Kidney (tissue), 14 donors: Measurements from ENCODE around the gene ICE2. TPM values are rescaled to one million over a fixed set of nuclear protein-coding genes. Genes with fewer than 3 reads are reported as not detected.

Source experiments
- DNase-seq, 5 donors: peaks; one replicate each; pipeline ENCODE4 v3.0.0-alpha.2; 2013 to 2020
- FAIRE-seq: peaks from 2 replicates; lab custom pipeline; 2012; peaks lifted over from hg19 to GRCh38; lab: Jason Lieb, UNC
- H3K27ac ChIP-seq, 2 donors: one replicate each; pipeline ENCODE4 v1.7.0; 2013; ENCODE audit warnings: low read depth in 2 of 2, low read length in 2 of 2, inconsistent platforms in 1 of 2
- H3K27me3 ChIP-seq: one replicate; pipeline ENCODE4 v1.7.1; 2013; ENCODE audit warnings: low read length, inconsistent platforms; ENCODE audit not compliant: control insufficient read depth, insufficient read depth
- H3K36me3 ChIP-seq, 3 donors: one replicate each; pipeline versions ENCODE4 v1.7.0 to v1.7.1; 2013; ENCODE audit warnings: low read length in 3 of 3, control low read depth in 1 of 3, inconsistent platforms in 1 of 3; ENCODE audit not compliant: insufficient read depth in 3 of 3, control insufficient read depth in 2 of 3
- H3K4me1 ChIP-seq, 3 donors: one replicate each; pipeline versions ENCODE4 v1.7.0 to v1.7.1; 2013; ENCODE audit warnings: low read length in 3 of 3, inconsistent platforms in 1 of 3, low read depth in 1 of 3; ENCODE audit not compliant: control insufficient read depth in 2 of 3, insufficient read depth in 2 of 3
- H3K4me3 ChIP-seq, 3 donors: one replicate each; pipeline versions ENCODE4 v1.7.0 to v1.8.1; 2013; ENCODE audit warnings: low read length in 3 of 3, control low read depth in 1 of 3, inconsistent platforms in 1 of 3
- H3K9ac ChIP-seq, 3 donors: one replicate each; pipeline versions ENCODE4 v1.7.0 to v1.7.1; 2013; ENCODE audit warnings: low read length in 3 of 3, control low read depth in 1 of 3, inconsistent platforms in 1 of 3
- H3K9me3 ChIP-seq, 3 donors: one replicate each; pipeline versions ENCODE4 v1.7.0 to v1.7.1; 2013; ENCODE audit warnings: low read length in 3 of 3, control low read depth in 1 of 3, inconsistent platforms in 1 of 3; ENCODE audit not compliant: control insufficient read depth in 2 of 3, insufficient read depth in 1 of 3
- intact Hi-C: fragments of 100-400 bp; cut with DNase I; formaldehyde crosslinking; loops from one replicate; pipeline ENCODE4 v1.11.1; 2022
- polyA plus RNA-seq: library from polyadenylated mRNA; stranded (reverse); fragments of 350-450 nt; fragmentation: Illumina TruSeq; extraction: RNeasy Lipid Tissue Mini Kit (QIAGEN cat#74804); gene quantifications from one replicate; pipeline ENCODE4 v1.2.3, GENCODE V29; 2014; ENCODE audit warnings: low read depth, low replicate concordance; ENCODE audit not compliant: insufficient read depth
- total RNA-seq: library from RNA; stranded (reverse); fragmentation: NEBNext Ultra II Directional; extraction: Animal tissue kit (Norgen Biotek cat#: 25700); gene quantifications from one replicate; pipeline ENCODE4 v1.2.1, GENCODE V29; 2021
- TF ChIP-seq, protein P1 (sequence below): IDR thresholded peaks from 3 replicates; pipeline ENCODE4 v1.5.1; 2012; ENCODE audit warnings: mild to moderate bottlenecking, moderate library complexity, borderline replicate concordance; ENCODE audit not compliant: insufficient read depth; ENCODE audit errors: extremely low read depth
- donor health status: control.
- donor health status: control.
- donor health status: control.
- donor health status: control.
- donor health status: control.
- donor health status: DM: yes; HTN: yes; CAD: no.
- donor health status: Normal renal cell carcinoma (clear cell type).

Gene ICE2
- total and polyA plus RNA-seq, 2 donors from 2014 or later = 16.4 to 61.4 TPM

GRCh38 chr15:60476713-60477112 lies 2.2 kb downstream of the ICE2 start:
- no peak for DNase-seq
- TF ChIP-seq, protein P1, sequence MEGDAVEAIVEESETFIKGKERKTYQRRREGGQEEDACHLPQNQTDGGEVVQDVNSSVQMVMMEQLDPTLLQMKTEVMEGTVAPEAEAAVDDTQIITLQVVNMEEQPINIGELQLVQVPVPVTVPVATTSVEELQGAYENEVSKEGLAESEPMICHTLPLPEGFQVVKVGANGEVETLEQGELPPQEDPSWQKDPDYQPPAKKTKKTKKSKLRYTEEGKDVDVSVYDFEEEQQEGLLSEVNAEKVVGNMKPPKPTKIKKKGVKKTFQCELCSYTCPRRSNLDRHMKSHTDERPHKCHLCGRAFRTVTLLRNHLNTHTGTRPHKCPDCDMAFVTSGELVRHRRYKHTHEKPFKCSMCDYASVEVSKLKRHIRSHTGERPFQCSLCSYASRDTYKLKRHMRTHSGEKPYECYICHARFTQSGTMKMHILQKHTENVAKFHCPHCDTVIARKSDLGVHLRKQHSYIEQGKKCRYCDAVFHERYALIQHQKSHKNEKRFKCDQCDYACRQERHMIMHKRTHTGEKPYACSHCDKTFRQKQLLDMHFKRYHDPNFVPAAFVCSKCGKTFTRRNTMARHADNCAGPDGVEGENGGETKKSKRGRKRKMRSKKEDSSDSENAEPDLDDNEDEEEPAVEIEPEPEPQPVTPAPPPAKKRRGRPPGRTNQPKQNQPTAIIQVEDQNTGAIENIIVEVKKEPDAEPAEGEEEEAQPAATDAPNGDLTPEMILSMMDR = no peak
- no peak overlapping the region for H3K9ac ChIP-seq
- H3K9me3 ChIP-seq = no peaks in the 10 kb centered on the region
- no peak overlapping the region for H3K27ac ChIP-seq
- no peak overlapping the region for H3K4me3 ChIP-seq
- no peaks in the 10 kb centered on the region for H3K27me3 ChIP-seq
- intact Hi-C loops = no loop called here
- H3K4me1 ChIP-seq = peaks cover 4 to 20% (median 13%) of the 10 kb centered on the region in 3 donors
- H3K36me3 ChIP-seq = peaks cover 0 to 5% (median 3%) of the 10 kb centered on the region in 3 donors
- FAIRE-seq = no peak

DNA sequence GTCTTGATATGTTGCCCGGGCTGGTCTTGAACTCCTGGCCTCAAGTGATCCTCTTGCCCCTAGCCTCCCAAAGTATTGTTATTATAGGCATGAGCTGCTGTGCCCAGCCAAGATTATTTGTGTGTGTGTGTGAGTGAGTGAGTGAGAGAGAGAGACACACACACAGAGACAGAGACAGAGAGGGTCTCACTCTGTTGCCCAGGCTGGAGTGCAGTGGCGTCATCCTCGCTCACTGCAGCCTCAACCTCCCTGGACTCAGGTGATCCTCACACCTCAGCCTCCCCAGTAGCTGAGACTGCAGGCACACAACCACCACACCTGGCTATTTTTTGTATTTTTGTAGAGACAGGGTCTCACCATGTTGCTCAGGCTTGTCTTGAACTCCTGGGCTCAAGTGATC lies 5.8 kb downstream of the ICE2 start:
- TF ChIP-seq, protein P1 = no peak
- Histone ChIP-seq H3K9ac (no peak overlapping the region), H3K27me3 (no peaks in the 10 kb centered on the region), H3K4me1 (peaks cover 4 to 20% (median 9%) of the 10 kb centered on the region in 3 donors), H3K9me3 (no peaks in the 10 kb centered on the region), H3K4me3 (no peak overlapping the region), H3K27ac (no peak overlapping the region), H3K36me3 (peaks cover 3 to 6% (median 5%) of the 10 kb centered on the region in 3 donors)
- intact Hi-C loops = no loop called here
- DNase-seq (no peak), FAIRE-seq (no peak)

DNA sequence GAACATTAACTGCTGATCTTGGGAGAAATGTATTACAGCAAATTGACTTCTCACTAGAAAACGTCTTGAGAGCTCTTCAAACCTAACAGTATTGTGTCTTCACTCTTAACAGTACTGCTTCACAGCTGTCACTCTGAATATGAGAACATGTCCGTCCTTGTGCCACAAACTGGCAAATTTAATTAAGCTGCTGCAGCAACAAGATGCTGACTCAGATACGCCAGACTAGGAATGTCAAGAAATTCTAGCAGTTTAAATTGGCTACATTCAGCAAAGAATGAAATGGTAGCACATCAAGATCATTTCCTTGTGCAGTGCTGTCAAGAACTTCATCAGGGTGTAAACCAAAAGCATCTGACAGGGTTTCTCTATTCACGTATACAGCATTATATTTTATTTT lies 7.6 kb downstream of the ICE2 start:
- H3K9ac ChIP-seq = no peak overlapping the region
- no peaks in the 10 kb centered on the region for H3K9me3 ChIP-seq
- no peak overlapping the region for H3K4me3 ChIP-seq
- peaks cover 5 to 6% (median 5%) of the 10 kb centered on the region in 3 donors for H3K36me3 ChIP-seq
- FAIRE-seq (no peak), DNase-seq (no peak)
- TF ChIP-seq, protein P1 = no peak
- H3K27ac ChIP-seq = no peak overlapping the region
- no peaks in the 10 kb centered on the region for H3K27me3 ChIP-seq
- intact Hi-C loops = no loop called here
- H3K4me1 ChIP-seq = peaks cover 0 to 4% (median 0%) of the 10 kb centered on the region in 3 donors
